SK-N-SH treated with all-trans-retinoic acid at 6 μM for 48 hours (cell line): ENCODE data around the gene TMEM9B.

Source experiments
- CSDC2 ChIP-seq: fragments of 250-450 bp; sonication (Bioruptor Pico); IDR thresholded peaks from 2 replicates; pipeline ENCODE4 v1.5.0; 2020; ENCODE audit warnings: mild to moderate bottlenecking, moderate library complexity
- PATZ1 ChIP-seq: fragments of 250-450 bp; sonication (Bioruptor Pico); IDR thresholded peaks from 2 replicates; pipeline ENCODE4 v1.8.0; 2020; ENCODE audit warnings: mild to moderate bottlenecking, moderate library complexity, borderline replicate concordance
- ZFP30 ChIP-seq: fragments of 450-650 bp; formaldehyde crosslinking; IDR thresholded peaks from 2 replicates; pipeline ENCODE4 v1.5.0; 2022; ENCODE audit warnings: mild to moderate bottlenecking, moderate library complexity

GRCh38 chr11:8967184-8967583 lies 2.9 kb upstream of the TMEM9B start:
- TF ChIP-seq CSDC2 (no peak), ZFP30 (CRISPR knock-in tag) (no peak), PATZ1 (no peak)
